Transverse colon (tissue), 4 donors: Measurements from ENCODE around the gene NEXMIF. TPM values are rescaled to one million over a fixed set of nuclear protein-coding genes. Genes with fewer than 3 reads are reported as not detected.
"Not testable (repeated sequence)": the region's sequence is repeated elsewhere in the genome, so short reads cannot be mapped to it uniquely, and the experiment has no call there.

Experiments
- DNase-seq: peaks from one replicate; pipeline ENCODE4 v3.0.0-alpha.2; 2019
- H3K27ac ChIP-seq, 4 donors: fragments of 200-600 bp; sonication (generic); 2 replicates each; pipeline ENCODE4 v1.5.1; 2016 to 2018; ENCODE audit warnings: inconsistent platforms in 4 of 4
- H3K27me3 ChIP-seq: fragments of 200-600 bp; sonication (generic); 2 replicates; pipeline ENCODE4 v1.5.1; 2017; ENCODE audit warnings: inconsistent platforms
- H3K36me3 ChIP-seq, 4 donors: fragments of 200-600 bp; sonication (generic); 2 replicates each; pipeline ENCODE4 v1.5.1; 2017 to 2019; ENCODE audit warnings: inconsistent platforms in 4 of 4
- H3K4me1 ChIP-seq, 4 donors: fragments of 200-600 bp; sonication (generic); 2 replicates each; pipeline ENCODE4 v1.5.1; 2017 to 2020; ENCODE audit warnings: inconsistent platforms in 4 of 4
- H3K4me3 ChIP-seq, 4 donors: fragments of 200-600 bp; sonication (generic); 1 replicate in 1 of 4; 2 replicates in 3 of 4; pipeline versions ENCODE4 v1.5.1 to v1.6.1; 2017 to 2019; ENCODE audit warnings: inconsistent platforms in 4 of 4
- H3K9me3 ChIP-seq, 2 donors: fragments of 200-600 bp; sonication (generic); 2 replicates each; pipeline ENCODE4 v1.5.1; 2017 to 2019; ENCODE audit warnings: inconsistent platforms in 2 of 2
- CTCF ChIP-seq, 5 experiments: fragments of 200-600 bp in 3 of 5; fragments of 450-650 bp in 2 of 5; sonication (generic) in 3 of 5; IDR thresholded peaks; 1 replicate in 2 of 5; 2 replicates in 3 of 5; pipeline ENCODE4 v1.5.1; 2016 to 2017; ENCODE audit warnings: antibody characterized with exemption in 5 of 5, inconsistent platforms in 3 of 5, mild to moderate bottlenecking in 2 of 5, moderate library complexity in 1 of 5
- EP300 ChIP-seq: sonication (generic); formaldehyde crosslinking; IDR thresholded peaks from one replicate; pipeline ENCODE4 v1.6.1; 2017; ENCODE audit warnings: antibody characterized with exemption, low read depth
- POLR2A ChIP-seq: fragments of 450-650 bp; IDR thresholded peaks from one replicate; pipeline ENCODE4 v1.6.1; 2016; ENCODE audit warnings: antibody characterized with exemption, mild to moderate bottlenecking, moderate library complexity
- POLR2AphosphoS5 ChIP-seq, 3 donors: sonication (generic); formaldehyde crosslinking; IDR thresholded peaks; one replicate each; pipeline ENCODE4 v1.6.1; 2016; ENCODE audit warnings: antibody characterized with exemption in 3 of 3
- WGBS, 2 donors: methylation state at CpG; one replicate each; pipeline ENCODE4 v1.1.5; 2018; ENCODE audit warnings: low coverage in 1 of 2; 5-methylcytosine and 5-hydroxymethylcytosine counted together
- in situ Hi-C, 4 donors: fragments of 200-750 bp; cut with MboI; loops; one replicate each; pipeline versions ENCODE4 v1.15.0 to v1.15.1; 2017; ENCODE audit warnings: low sequenced_read_pairs in 3 of 4, low pct_ligation_motif_present in 1 of 4, low pct_unique_long_range_greater_than_20kb in 1 of 4
- intact Hi-C: fragments of 100-400 bp; cut with DNase I; formaldehyde crosslinking; loops from one replicate; pipeline ENCODE4 v1.15.1; 2023; ENCODE audit warnings: low total_unique reads
- total RNA-seq, 4 donors: library from RNA; depleted of rRNA; stranded (reverse); fragments of >200 nt; gene quantifications; one replicate each; pipeline ENCODE4 v1.1.0, GENCODE V29; 2016

The NEXMIF gene
- 1 to 10 TPM in 2 of 4 donors, under 1 TPM in 2; under 0.01 to 3.3 (median 1.7) TPM for total RNA-seq

- peak within 1 kb of the TSS; percentile 79 to 83 (median 82) for H3K27ac ChIP-seq
- peak within 1 kb of the TSS; percentile 38 to 62 (median 47) for H3K4me3 ChIP-seq
- peaks cover 0 to 8% (median 4%) of the 10 kb centered on the region in 4 donors for H3K4me1 ChIP-seq
- H3K36me3 ChIP-seq: no peaks in the 10 kb centered on the region
- intact Hi-C loops (no loop called here), in situ Hi-C loops (loop anchor here in 1 of 4 donors (25.0 kb wide), 1 partner anchor 112 kb away; no protein-coding TSS in a partner anchor)
- no peaks in the 10 kb centered on the region for H3K9me3 ChIP-seq
- H3K27me3 ChIP-seq: no peaks in the 10 kb centered on the region
- peak; percentile 38 for DNase-seq
- 50% methylated on average over 48 of the region's 48 CpGs; no CpG with 5 or more reads in 1 of the 2 donors for WGBS, 2 donors
- TF ChIP-seq POLR2A (peak; percentile 24), EP300 (no peak), CTCF (IDR thresholded peaks at IDR 0.05) (peak in 3 of 5 experiments; percentile 11 to 27 (median 20)), POLR2AphosphoS5 (IDR thresholded peaks at IDR 0.05) (no peak)
Measured at GRCh38 chrX:74925225-74926088, at the start of gene NEXMIF. Gene NEXMIF, minus strand, starts transcription at chrX:74925452.

GRCh38 chrX:74961962-74962361, 36.7 kb upstream of the NEXMIF start:
- H3K4me1 ChIP-seq, intact Hi-C loops, H3K9me3 ChIP-seq, H3K4me3 ChIP-seq, H3K27ac ChIP-seq, H3K36me3 ChIP-seq, DNase-seq, H3K27me3 ChIP-seq, in situ Hi-C loops: not testable (repeated sequence)
- WGBS, 2 donors: 75% methylated on average over 3 of the region's 3 CpGs; no CpG with 5 or more reads in 1 of the 2 donors

- Histone ChIP-seq H3K36me3 (no peaks in the 10 kb centered on the region), H3K4me1 (no peaks in the 10 kb centered on the region), H3K27ac (no peak overlapping the region), H3K4me3 (no peak overlapping the region), H3K27me3 (no peaks in the 10 kb centered on the region), H3K9me3 (no peaks in the 10 kb centered on the region)
- in situ Hi-C loops (loop anchor here in 1 of 4 donors (25.0 kb wide), 1 partner anchor 88 kb away; no protein-coding TSS in a partner anchor), intact Hi-C loops (no loop called here)
- 40 to 87% methylated on average over 1 to 7 of the region's 7 CpGs for WGBS, 2 donors
- DNase-seq: no peak
- TF ChIP-seq POLR2AphosphoS5 (IDR thresholded peaks at IDR 0.05) (no peak), EP300 (no peak), POLR2A (no peak), CTCF (IDR thresholded peaks at IDR 0.05) (no peak)
Measured at GRCh38 chrX:74949717-74950116, 24.5 kb upstream of the NEXMIF start.

GRCh38 chrX:74940414-74940813, 15.2 kb upstream of the NEXMIF start:
- in situ Hi-C loops: loop anchor here in 1 of 4 donors (25.0 kb wide), 1 partner anchor 97 kb away; no protein-coding TSS in a partner anchor

More at GRCh38 chrX:74940414-74940813, 15.2 kb upstream of the NEXMIF start:
- WGBS, 2 donors: 46% methylated on average over 1 of the region's 1 CpG; no CpG with 5 or more reads in 1 of the 2 donors
- no peaks in the 10 kb centered on the region for H3K4me1 ChIP-seq
- no peak overlapping the region for H3K4me3 ChIP-seq
- intact Hi-C loops: no loop called here
- DNase-seq: no peak
- H3K27me3 ChIP-seq: no peaks in the 10 kb centered on the region
- no peaks in the 10 kb centered on the region for H3K36me3 ChIP-seq
- H3K27ac ChIP-seq: no peak overlapping the region
- H3K9me3 ChIP-seq: no peaks in the 10 kb centered on the region
- TF ChIP-seq POLR2AphosphoS5 (IDR thresholded peaks at IDR 0.05): no peak
- no peak for TF ChIP-seq POLR2A
- no peak for TF ChIP-seq EP300
- TF ChIP-seq CTCF (IDR thresholded peaks at IDR 0.05): no peak
